ENCODE data around the gene TNFSF13. TPM values are rescaled to one million over a fixed set of nuclear protein-coding genes. Genes with fewer than 3 reads are reported as not detected.

The TNFSF13 gene
- total RNA-seq, 1 donor from 2014 or later: 101 TPM

GRCh38 chr17:7530023-7530900, 28.3 kb upstream of the TNFSF13 start:
- Histone ChIP-seq H3K27ac (no peak overlapping the region), H3K9me3 (no peaks in the 10 kb centered on the region), H3K36me3 (no peaks in the 10 kb centered on the region), H3K4me1 (no peaks in the 10 kb centered on the region), H3K4me3 (no peak overlapping the region), H3K27me3 (no peaks in the 10 kb centered on the region)
- intact Hi-C loops (cut with DNase I): no loop called here
- TF ChIP-seq CTCF (IDR thresholded peaks at IDR 0.05): no peak
- no peak for DNase-seq
- ATAC-seq: no peak

GRCh38 chr17:7538050-7538449, 20.5 kb upstream of the TNFSF13 start:
- DNase-seq (no peak), ATAC-seq (no peak)
- Histone ChIP-seq H3K36me3 (no peaks in the 10 kb centered on the region), H3K27ac (no peak overlapping the region), H3K9me3 (no peaks in the 10 kb centered on the region), H3K27me3 (no peaks in the 10 kb centered on the region), H3K4me1 (no peaks in the 10 kb centered on the region), H3K4me3 (no peak overlapping the region)
- TF ChIP-seq CTCF (IDR thresholded peaks at IDR 0.05): no peak
- intact Hi-C loops (cut with DNase I): no loop called here

GRCh38 chr17:7538891-7539545, 19.5 kb upstream of the TNFSF13 start:
- intact Hi-C loops (cut with DNase I): no loop called here
- Histone ChIP-seq H3K4me3 (no peak overlapping the region), H3K27me3 (no peaks in the 10 kb centered on the region), H3K27ac (no peak overlapping the region), H3K36me3 (no peaks in the 10 kb centered on the region), H3K4me1 (no peaks in the 10 kb centered on the region), H3K9me3 (no peaks in the 10 kb centered on the region)
- no peak for DNase-seq
- no peak for ATAC-seq
- TF ChIP-seq CTCF (IDR thresholded peaks at IDR 0.05): no peak

GRCh38 chr17:7541074-7541621, 17.4 kb upstream of the TNFSF13 start:
- TF ChIP-seq CTCF (IDR thresholded peaks at IDR 0.05): no peak
- ATAC-seq (no peak), DNase-seq (no peak)
- Histone ChIP-seq H3K9me3 (no peaks in the 10 kb centered on the region), H3K36me3 (no peaks in the 10 kb centered on the region), H3K27ac (no peak overlapping the region), H3K4me1 (peaks cover 4% of the 10 kb centered on the region), H3K4me3 (no peak overlapping the region), H3K27me3 (no peaks in the 10 kb centered on the region)
- intact Hi-C loops (cut with DNase I): no loop called here

- Histone ChIP-seq H3K4me1 (peaks cover 9% of the 10 kb centered on the region), H3K27me3 (no peaks in the 10 kb centered on the region), H3K4me3 (no peak overlapping the region), H3K27ac (no peak overlapping the region), H3K36me3 (no peaks in the 10 kb centered on the region), H3K9me3 (no peaks in the 10 kb centered on the region)
- no peak for TF ChIP-seq CTCF (IDR thresholded peaks at IDR 0.05)
- DNase-seq (no peak), ATAC-seq (no peak)
- intact Hi-C loops (cut with DNase I): no loop called here
These were observed 13.6 kb upstream of the TNFSF13 start for GRCh38 chr17:7544911-7545310.
